ENCODE data around the gene TULP4.

GRCh38 chr6:158503222-158503621 lies 191.0 kb downstream of the TULP4 start:
- TF ChIP-seq CTCF (IDR thresholded peaks at IDR 0.05) (no peak), POLR2A (IDR thresholded peaks at IDR 0.05) (no peak)
